Neural cell (in vitro differentiated cells): ENCODE data around the gene CLEC16A.

Source experiments
- CTCF ChIP-seq: fragments of 450-650 bp; IDR thresholded peaks from 2 replicates; pipeline ENCODE4 v1.5.1; 2014; ENCODE audit warnings: antibody characterized with exemption, mild to moderate bottlenecking, moderate library complexity; ENCODE audit not compliant: poor library complexity, severe bottlenecking
- POLR2AphosphoS5 ChIP-seq: IDR thresholded peaks from 2 replicates; pipeline ENCODE4 v1.6.1; 2012
- SMC3 ChIP-seq: fragments of 450-650 bp; conservative IDR thresholded peaks from 2 replicates; pipeline ENCODE4 v1.6.1; 2014; ENCODE audit warnings: antibody characterized with exemption, mild to moderate bottlenecking, moderate library complexity; ENCODE audit not compliant: poor library complexity

GRCh38 chr16:11106726-11107125 is 162.4 kb downstream of the CLEC16A start:
- TF ChIP-seq CTCF (no peak), POLR2AphosphoS5 (no peak), SMC3 (no peak)
